ENCODE results near the gene MXD1.

MXD1 gene

GRCh38 chr2:69914164-69914949 is 552 bp upstream of the MXD1 start (continued):
- no peak; the same call in 1 of the 2 replicates for TF ChIP-seq ZNF449 (tag by site-specific recombination; IDR thresholded peaks at IDR 0.05)
- TF ChIP-seq ZBTB8A (tag by site-specific recombination; IDR thresholded peaks at IDR 0.05), result peak; percentile 58
- no peak for TF ChIP-seq ZNF155 (tag by site-specific recombination; IDR thresholded peaks at IDR 0.05)
- TF ChIP-seq ZNF610 (tag by site-specific recombination; IDR thresholded peaks at IDR 0.05; ENCODE audit: borderline replicate concordance), result no peak
- TF ChIP-seq ZNF549 (tag by site-specific recombination; IDR thresholded peaks at IDR 0.05), result no peak
- TF ChIP-seq ZNF354C (tag by site-specific recombination; IDR thresholded peaks at IDR 0.05; ENCODE audit: borderline replicate concordance, low read depth), result no peak
- TF ChIP-seq ZNF639 (tag by site-specific recombination; IDR thresholded peaks at IDR 0.05), result peak; percentile 56; the same call in 1 of the 2 replicates
- no peak for TF ChIP-seq ZNF121 (tag by site-specific recombination; IDR thresholded peaks at IDR 0.05)
- TF ChIP-seq ZNF302 (tag by site-specific recombination; IDR thresholded peaks at IDR 0.05; ENCODE audit: low read depth), result no peak
- TF ChIP-seq ZSCAN23 (tag by site-specific recombination; IDR thresholded peaks at IDR 0.05), result no peak
- no peak for TF ChIP-seq HOXC10 (CRISPR knock-in tag; IDR thresholded peaks at IDR 0.05)
- no peak for TF ChIP-seq ZNF132 (tag by site-specific recombination; IDR thresholded peaks at IDR 0.05; ENCODE audit: borderline replicate concordance)
- peak; percentile 36 for TF ChIP-seq ZBTB26 (tag by site-specific recombination; optimal IDR thresholded peaks at IDR 0.05)
- TF ChIP-seq KLF8 (tag by site-specific recombination; IDR thresholded peaks at IDR 0.05), result peak; percentile 67; the same call in 1 of the 2 replicates
- TF ChIP-seq ZBTB44 (tag by site-specific recombination; IDR thresholded peaks at IDR 0.05), result no peak
- TF ChIP-seq KLF7 (tag by site-specific recombination; IDR thresholded peaks at IDR 0.05; ENCODE audit: borderline replicate concordance), result no peak
- no peak for TF ChIP-seq ZBTB7A (tag by site-specific recombination; IDR thresholded peaks at IDR 0.05; ENCODE audit: low read depth)
- TF ChIP-seq ZNF785 (tag by site-specific recombination; IDR thresholded peaks at IDR 0.05), result no peak
- TF ChIP-seq ZIC2 (tag by site-specific recombination; IDR thresholded peaks at IDR 0.05), result no peak
- TF ChIP-seq ZNF426 (tag by site-specific recombination; IDR thresholded peaks at IDR 0.05), result no peak
- TF ChIP-seq ZNF16 (tag by site-specific recombination; IDR thresholded peaks at IDR 0.05; ENCODE audit: low read depth), result no peak
- no peak for TF ChIP-seq ZNF23 (tag by site-specific recombination; IDR thresholded peaks at IDR 0.05; ENCODE audit: borderline replicate concordance)
- TF ChIP-seq ZNF292 (tag by site-specific recombination; IDR thresholded peaks at IDR 0.05; ENCODE audit: borderline replicate concordance, low read depth), result no peak
- TF ChIP-seq ZNF580 (tag by site-specific recombination; IDR thresholded peaks at IDR 0.05), result peak; percentile 42; the same call in 1 of the 2 replicates
- 0 out of 2 replicates have a peak, but pooled peaks have one; percentile 11 for TF ChIP-seq ZNF366 (tag by site-specific recombination; conservative IDR thresholded peaks at IDR 0.05)
- TF ChIP-seq ZNF214 (tag by site-specific recombination; IDR thresholded peaks at IDR 0.05; ENCODE audit: borderline replicate concordance), result no peak
- no peak for TF ChIP-seq PRDM4 (tag by site-specific recombination; IDR thresholded peaks at IDR 0.05)
- no peak for TF ChIP-seq PRDM6 (tag by site-specific recombination; IDR thresholded peaks at IDR 0.05)
